Adrenal gland (tissue), 12 donors: Measurements from ENCODE around the gene KCNK18. TPM values are rescaled to one million over a fixed set of nuclear protein-coding genes. Genes with fewer than 3 reads are reported as not detected.

Experiments used
- DNase-seq, 7 donors: peaks; one replicate each; pipeline ENCODE4 v3.0.0-alpha.2; 2019 to 2020
- H3K27ac ChIP-seq, 5 donors: fragments of 200-600 bp; sonication (generic) in 4 of 5; 1 replicate in 3 of 5; 2 replicates in 2 of 5; pipeline versions ENCODE4 v1.5.1 to v1.8.0; 2016 to 2020; ENCODE audit warnings: mild to moderate bottlenecking in 1 of 5
- H3K27me3 ChIP-seq: fragments of 200-600 bp; 2 replicates; pipeline ENCODE4 v1.8.0; 2021
- H3K36me3 ChIP-seq, 2 donors: fragments of 200-600 bp; replicated peaks in 1 of 2; 1 replicate in 1 of 2; 2 replicates in 1 of 2; pipeline versions ENCODE4 v1.5.1 to v1.8.0; 2018 to 2022
- H3K4me1 ChIP-seq, 2 donors: fragments of 200-600 bp; replicated peaks in 1 of 2; 1 replicate in 1 of 2; 2 replicates in 1 of 2; pipeline versions ENCODE4 v1.5.1 to v1.8.0; 2018 to 2021
- H3K4me3 ChIP-seq, 4 donors: fragments of 200-600 bp; sonication (generic) in 3 of 4; one replicate each; pipeline ENCODE4 v1.5.1; 2016 to 2018
- H3K9me3 ChIP-seq, 3 donors: fragments of 200-600 bp; sonication (generic) in 1 of 3; replicated peaks in 1 of 3; 1 replicate in 2 of 3; 2 replicates in 1 of 3; pipeline versions ENCODE4 v1.5.1 to v1.8.0; 2016 to 2021
- POLR2A ChIP-seq, 2 donors: fragments of 450-650 bp; IDR thresholded peaks; one replicate each; pipeline ENCODE4 v1.6.1; 2017; ENCODE audit warnings: antibody characterized with exemption in 2 of 2, mild to moderate bottlenecking in 2 of 2, moderate library complexity in 1 of 2
- WGBS, 4 donors: extraction: QIAGEN DNeasy Blood & Tissue Kit in 2 of 4; methylation state at CpG; one replicate each; pipeline versions ENCODE4 v1.1.5 to v1.1.7; 2013 to 2017; 5-methylcytosine and 5-hydroxymethylcytosine counted together
- intact Hi-C, 2 donors: fragments of 100-400 bp; cut with DNase I; formaldehyde crosslinking; loops; one replicate each; pipeline versions ENCODE4 v1.14.1 to v1.15.0; 2022 to 2023
- polyA plus RNA-seq, 3 donors: library from polyadenylated mRNA; stranded (reverse); fragments of 200-250 nt in 2 of 3; fragments of 350-450 nt in 1 of 3; fragmentation: Illumina TruSeq in 1 of 3; extraction: RNeasy Lipid Tissue Mini Kit (QIAGEN cat#74804) in 1 of 3; gene quantifications; one replicate each; pipeline ENCODE4 v1.2.3, GENCODE V29; 2013 to 2014
- total RNA-seq, 9 donors: library from RNA; depleted of rRNA in 4 of 9; stranded (reverse); fragments of >200 nt in 4 of 9; fragments of 120-200 nt in 1 of 9; fragmentation: NEBNext Ultra II Directional in 1 of 9; extraction: Animal tissue kit (Norgen Biotek cat#: 25700) in 1 of 9; gene quantifications; one replicate each; pipeline versions ENCODE4 v1.1.0 to v1.2.4, GENCODE V29; 2013 to 2023
- TF ChIP-seq, protein P1 (sequence below), 6 experiments: fragments of 450-650 bp in 4 of 6; fragments of 200-600 bp in 2 of 6; sonication (generic) in 1 of 6; IDR thresholded peaks; 1 replicate in 5 of 6; 2 replicates in 1 of 6; pipeline versions ENCODE4 v1.5.1 to v1.8.0; 2016 to 2021; ENCODE audit warnings: antibody characterized with exemption in 6 of 6, mild to moderate bottlenecking in 2 of 6, moderate library complexity in 1 of 6
- donor health status: healthy with polysubstance abuse.
- donor health status: Bipolar disorder and iron deficiency.
- donor health status: DM: yes; HTN: yes; CAD: no.
- donor health status: DM: no; HTN: no; CAD: no.
- donor health status: DM: no; HTN: no; CAD: no.
- donor health status: DM: yes; HTN: yes; CAD: no.

Gene KCNK18
- total and polyA plus RNA-seq, 12 donors: not detected

DNA sequence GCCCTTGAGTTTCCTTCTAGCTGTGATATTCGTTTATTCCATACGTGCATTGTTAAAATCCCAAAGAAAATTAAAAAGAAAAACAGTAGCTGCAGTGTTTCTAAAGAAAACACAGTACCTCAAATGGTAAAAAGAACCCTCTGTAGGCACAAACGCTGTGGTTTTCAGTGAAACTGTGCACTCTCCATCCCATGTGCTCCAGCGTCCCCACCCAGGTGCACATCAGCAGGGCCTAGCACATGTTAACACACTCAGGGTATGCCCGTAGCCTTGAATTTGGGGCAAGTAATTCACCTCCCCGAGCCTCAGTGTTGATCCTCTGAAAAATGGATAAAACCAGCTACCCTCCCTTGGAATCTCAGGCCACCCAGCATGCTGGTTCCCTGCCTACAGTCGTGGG, 53.1 kb downstream of the KCNK18 start:
- TF ChIP-seq POLR2A (IDR thresholded peaks at IDR 0.05): no peak
- TF ChIP-seq, protein P1, sequence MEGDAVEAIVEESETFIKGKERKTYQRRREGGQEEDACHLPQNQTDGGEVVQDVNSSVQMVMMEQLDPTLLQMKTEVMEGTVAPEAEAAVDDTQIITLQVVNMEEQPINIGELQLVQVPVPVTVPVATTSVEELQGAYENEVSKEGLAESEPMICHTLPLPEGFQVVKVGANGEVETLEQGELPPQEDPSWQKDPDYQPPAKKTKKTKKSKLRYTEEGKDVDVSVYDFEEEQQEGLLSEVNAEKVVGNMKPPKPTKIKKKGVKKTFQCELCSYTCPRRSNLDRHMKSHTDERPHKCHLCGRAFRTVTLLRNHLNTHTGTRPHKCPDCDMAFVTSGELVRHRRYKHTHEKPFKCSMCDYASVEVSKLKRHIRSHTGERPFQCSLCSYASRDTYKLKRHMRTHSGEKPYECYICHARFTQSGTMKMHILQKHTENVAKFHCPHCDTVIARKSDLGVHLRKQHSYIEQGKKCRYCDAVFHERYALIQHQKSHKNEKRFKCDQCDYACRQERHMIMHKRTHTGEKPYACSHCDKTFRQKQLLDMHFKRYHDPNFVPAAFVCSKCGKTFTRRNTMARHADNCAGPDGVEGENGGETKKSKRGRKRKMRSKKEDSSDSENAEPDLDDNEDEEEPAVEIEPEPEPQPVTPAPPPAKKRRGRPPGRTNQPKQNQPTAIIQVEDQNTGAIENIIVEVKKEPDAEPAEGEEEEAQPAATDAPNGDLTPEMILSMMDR (IDR thresholded peaks at IDR 0.05): no peak
- H3K27me3 ChIP-seq: peaks cover 14% of the 10 kb centered on the region
- H3K9me3 ChIP-seq: no peaks in the 10 kb centered on the region
- intact Hi-C loops: no loop called here
- 44 to 67% (median 48%) methylated on average over 5 to 7 of the region's 7 CpGs for WGBS, 4 donors
- H3K27ac ChIP-seq: no peak overlapping the region
- no peaks in the 10 kb centered on the region for H3K36me3 ChIP-seq
- DNase-seq: no peak
- H3K4me1 ChIP-seq: no peaks in the 10 kb centered on the region
- no peak overlapping the region for H3K4me3 ChIP-seq

DNA sequence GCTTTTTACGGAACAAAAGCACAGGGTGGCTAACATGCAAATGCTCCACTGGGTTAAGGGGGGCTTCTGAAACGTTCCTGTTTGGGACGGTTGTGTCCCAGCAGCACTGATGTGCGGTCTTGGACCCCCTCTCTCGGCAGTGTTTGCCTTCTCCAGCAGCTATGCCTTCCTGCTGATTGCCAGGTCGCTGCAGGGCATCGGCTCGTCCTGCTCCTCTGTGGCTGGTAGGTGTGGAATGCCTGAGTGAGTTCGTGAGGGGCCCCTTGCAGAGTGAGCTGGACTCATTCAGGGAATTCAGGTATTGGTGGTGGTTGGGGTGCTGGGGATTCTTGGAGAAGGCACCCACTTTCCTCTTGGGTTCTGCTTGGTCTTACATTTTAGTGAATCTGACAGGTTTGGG, 56.6 kb downstream of the KCNK18 start:
- Histone ChIP-seq H3K9me3 (no peaks in the 10 kb centered on the region), H3K27ac (no peak overlapping the region), H3K36me3 (no peaks in the 10 kb centered on the region), H3K4me3 (no peak overlapping the region), H3K4me1 (no peaks in the 10 kb centered on the region), H3K27me3 (peaks cover 12% of the 10 kb centered on the region)
- no peak for DNase-seq
- WGBS, 4 donors: 77 to 78% (median 78%) methylated on average over 8 to 9 of the region's 9 CpGs
- intact Hi-C loops: no loop called here
- TF ChIP-seq POLR2A (IDR thresholded peaks at IDR 0.05): no peak
- TF ChIP-seq, protein P1 (IDR thresholded peaks at IDR 0.05): no peak

GRCh38 chr10:117254338-117254737, 57.0 kb downstream of the KCNK18 start:
- Histone ChIP-seq H3K27me3 (peaks cover 9% of the 10 kb centered on the region), H3K4me1 (no peaks in the 10 kb centered on the region), H3K4me3 (no peak overlapping the region), H3K36me3 (no peaks in the 10 kb centered on the region), H3K9me3 (no peaks in the 10 kb centered on the region), H3K27ac (no peak overlapping the region)
- 50 to 76% (median 73%) methylated on average over 9 of the region's 9 CpGs for WGBS, 4 donors
- intact Hi-C loops: no loop called here
- DNase-seq: no peak
- TF ChIP-seq, protein P1 (IDR thresholded peaks at IDR 0.05): no peak
- TF ChIP-seq POLR2A (IDR thresholded peaks at IDR 0.05): no peak

GRCh38 chr10:117254774-117255735, 57.8 kb downstream of the KCNK18 start:
- Histone ChIP-seq H3K9me3 (no peaks in the 10 kb centered on the region), H3K36me3 (no peaks in the 10 kb centered on the region), H3K4me1 (no peaks in the 10 kb centered on the region), H3K27ac (no peak overlapping the region), H3K4me3 (no peak overlapping the region), H3K27me3 (peaks cover 2% of the 10 kb centered on the region)
- intact Hi-C loops: no loop called here
- WGBS, 4 donors: 79 to 82% (median 81%) methylated on average over 24 to 26 of the region's 26 CpGs
- TF ChIP-seq, protein P1 (IDR thresholded peaks at IDR 0.05): no peak
- no peak for DNase-seq
